Left lung (tissue), 14 donors: ENCODE data around the gene NUB1. TPM values are rescaled to one million over a fixed set of nuclear protein-coding genes. Genes with fewer than 3 reads are reported as not detected.

Experiments
- ATAC-seq: fragments of 200-7000 bp; cut with Tn5 transposase; one replicate; pipeline ENCODE4 v1.9.1; 2020; ENCODE audit warnings: moderate library complexity
- DNase-seq, 4 donors: peaks; one replicate each; pipeline ENCODE4 v3.0.0-alpha.2; 2013 to 2020
- H3K27ac ChIP-seq, 2 donors: fragments of 200-600 bp; sonication (generic) in 1 of 2; one replicate each; pipeline versions ENCODE4 v1.5.0 to v1.8.0; 2020 to 2021
- H3K27me3 ChIP-seq, 2 donors: fragments of 200-600 bp; sonication (generic) in 1 of 2; one replicate each; pipeline versions ENCODE4 v1.5.0 to v1.8.0; 2020 to 2021
- H3K36me3 ChIP-seq, 2 donors: fragments of 200-600 bp; sonication (generic) in 1 of 2; one replicate each; pipeline versions ENCODE4 v1.5.0 to v1.8.0; 2020 to 2021
- H3K4me1 ChIP-seq, 2 donors: fragments of 200-600 bp; one replicate each; pipeline ENCODE4 v1.8.0; 2021
- H3K4me3 ChIP-seq, 2 donors: fragments of 200-600 bp; sonication (generic) in 1 of 2; one replicate each; pipeline versions ENCODE4 v1.5.0 to v1.8.0; 2020 to 2021; ENCODE audit warnings: mild to moderate bottlenecking in 1 of 2
- H3K9me3 ChIP-seq, 2 donors: fragments of 200-600 bp; sonication (generic) in 1 of 2; one replicate each; pipeline versions ENCODE4 v1.5.0 to v1.8.0; 2020 to 2021
- intact Hi-C, 2 donors: fragments of 100-400 bp; cut with DNase I; formaldehyde crosslinking; loops; one replicate each; pipeline versions ENCODE4 v1.11.2 to v1.14.2; 2022
- long read RNA-seq, 12 donors: library from polyadenylated mRNA in 2 of 12; unstranded in 2 of 12; transcript quantifications; one replicate each; pipeline ENCODE4 v2.0.0 and lab custom pipeline, GENCODE V29; 2019 to 2026
- polyA plus RNA-seq, 6 donors: library from polyadenylated mRNA; unstranded; fragments of 120-200 nt; gene quantifications; one replicate each; pipeline ENCODE4 v1.2.1, GENCODE V29; 2013; ENCODE audit not compliant: insufficient read length in 6 of 6
- total RNA-seq, 2 donors: library from RNA; stranded (reverse); fragmentation: NEBNext Ultra II Directional; extraction: Animal tissue kit (Norgen Biotek cat#: 25700); gene quantifications; one replicate each; pipeline ENCODE4 v1.2.1, GENCODE V29; 2021
- TF ChIP-seq, protein P1 (sequence below), 2 donors: fragments of 200-600 bp; sonication (generic) in 1 of 2; IDR thresholded peaks; one replicate each; pipeline versions ENCODE4 v1.5.0 to v1.8.0; 2021; ENCODE audit warnings: antibody characterized with exemption in 2 of 2
- donor health status: DM: no; HTN: yes; CAD: no.
- donor health status: DM: no; HTN: no; CAD: no.

The NUB1 gene, protein sequence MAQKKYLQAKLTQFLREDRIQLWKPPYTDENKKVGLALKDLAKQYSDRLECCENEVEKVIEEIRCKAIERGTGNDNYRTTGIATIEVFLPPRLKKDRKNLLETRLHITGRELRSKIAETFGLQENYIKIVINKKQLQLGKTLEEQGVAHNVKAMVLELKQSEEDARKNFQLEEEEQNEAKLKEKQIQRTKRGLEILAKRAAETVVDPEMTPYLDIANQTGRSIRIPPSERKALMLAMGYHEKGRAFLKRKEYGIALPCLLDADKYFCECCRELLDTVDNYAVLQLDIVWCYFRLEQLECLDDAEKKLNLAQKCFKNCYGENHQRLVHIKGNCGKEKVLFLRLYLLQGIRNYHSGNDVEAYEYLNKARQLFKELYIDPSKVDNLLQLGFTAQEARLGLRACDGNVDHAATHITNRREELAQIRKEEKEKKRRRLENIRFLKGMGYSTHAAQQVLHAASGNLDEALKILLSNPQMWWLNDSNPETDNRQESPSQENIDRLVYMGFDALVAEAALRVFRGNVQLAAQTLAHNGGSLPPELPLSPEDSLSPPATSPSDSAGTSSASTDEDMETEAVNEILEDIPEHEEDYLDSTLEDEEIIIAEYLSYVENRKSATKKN
- total RNA-seq (10 to 100 TPM; 40.9 to 42.4 TPM), polyA plus RNA-seq (10 to 100 TPM; 68.3 to 81.8 (median 73.8) TPM)
- long read RNA-seq, donor 1, partial matches to known transcripts = 21 of 23 reads
- long read RNA-seq, donor 1, other reads (novel, unspliced or antisense) = 0 of 23 reads
- long read RNA-seq, donor 2, partial matches to known transcripts = 5 of 14 reads
- long read RNA-seq, donor 2, other reads (novel, unspliced or antisense) = 7 of 14 reads
- long read RNA-seq, donor 3, partial matches to known transcripts = 12 of 16 reads
- long read RNA-seq, donor 3, other reads (novel, unspliced or antisense) = 0 of 16 reads
- long read RNA-seq, donor 4, partial matches to known transcripts = 11 of 19 reads
- long read RNA-seq, donor 4, other reads (novel, unspliced or antisense) = 4 of 19 reads
- long read RNA-seq, donor 5, partial matches to known transcripts = 13 of 19 reads
- long read RNA-seq, donor 5, other reads (novel, unspliced or antisense) = 0 of 19 reads
- long read RNA-seq, donor 6, partial matches to known transcripts = 0 of 2 reads
- long read RNA-seq, donor 6, other reads (novel, unspliced or antisense) = 0 of 2 reads
- long read RNA-seq, donor 7, transcript NUB1-201 (15 exons, 3,180 nt) = major isoform, 6 of 8 reads
- long read RNA-seq, donor 7, partial matches to known transcripts = 0 of 8 reads
- long read RNA-seq, donor 7, other reads (novel, unspliced or antisense) = 0 of 8 reads
- long read RNA-seq, donor 8, partial matches to known transcripts = 7 of 11 reads
- long read RNA-seq, donor 8, other reads (novel, unspliced or antisense) = 0 of 11 reads
- long read RNA-seq, donor 9 = 0 reads
- long read RNA-seq, donor 10, partial matches to known transcripts = 10 of 13 reads
- long read RNA-seq, donor 10, other reads (novel, unspliced or antisense) = 1 of 13 reads
- long read RNA-seq, donor 11, partial matches to known transcripts = 6 of 8 reads
- long read RNA-seq, donor 11, other reads (novel, unspliced or antisense) = 0 of 8 reads
- long read RNA-seq, donor 12, partial matches to known transcripts = 0 of 9 reads
- long read RNA-seq, donor 12, other reads (novel, unspliced or antisense) = 5 of 9 reads

DNA sequence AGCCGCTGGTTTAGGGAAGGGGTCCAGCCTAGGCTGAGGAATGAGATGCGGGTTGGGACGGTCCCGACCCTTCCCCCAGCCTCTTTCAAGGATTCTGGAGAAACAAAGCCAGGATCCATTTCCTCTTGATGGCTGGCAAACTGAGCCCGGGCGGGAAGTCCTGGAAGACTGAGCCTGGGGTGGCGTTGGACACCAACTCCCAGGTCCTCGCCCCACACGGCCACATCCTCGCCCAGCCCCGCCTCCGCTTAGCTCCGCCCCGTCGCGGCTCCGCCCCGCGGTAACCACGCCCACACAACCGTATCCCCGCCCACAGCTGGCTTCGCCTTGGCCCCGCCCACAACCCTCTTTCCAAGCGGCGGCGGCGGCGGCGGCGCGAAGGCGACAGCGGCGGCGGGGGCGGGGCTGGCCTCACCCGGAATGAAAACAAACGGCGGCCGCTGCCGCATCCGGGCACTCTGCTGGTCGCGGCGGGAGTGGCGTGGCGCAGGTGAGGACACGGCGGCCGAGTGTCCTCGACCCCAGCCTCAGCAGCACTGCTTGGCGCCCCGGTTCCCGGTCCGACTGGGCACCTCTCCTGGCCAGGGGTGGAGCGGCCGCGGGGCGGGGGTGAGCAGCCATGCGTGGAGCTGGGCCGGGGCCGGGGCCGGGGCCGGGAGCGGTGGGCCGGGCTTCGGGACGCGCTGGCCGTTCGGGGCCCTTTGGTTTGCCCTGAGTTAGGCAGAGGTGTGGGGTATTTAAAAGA is at the start of gene NUB1:
TSS of gene NUB1 (plus strand) at position 456 of the 745 bp plus-strand sequence. CDS start 3,538 bp downstream, outside the sequence.
- intact Hi-C loops = no loop called here
- peaks cover 6 to 33% of the 10 kb centered on the region in 2 donors for H3K4me1 ChIP-seq
- no peaks in the 10 kb centered on the region for H3K27me3 ChIP-seq
- peaks cover 0 to 18% of the 10 kb centered on the region in 2 donors for H3K36me3 ChIP-seq
- H3K9me3 ChIP-seq = no peaks in the 10 kb centered on the region
- peak within 1 kb of the TSS; percentile 89 to 93 for H3K4me3 ChIP-seq
- ATAC-seq (peak; percentile 100), DNase-seq (peak; percentile 72 to 99 (median 90))
- peak within 1 kb of the TSS; percentile 87 to 89 for H3K27ac ChIP-seq
- TF ChIP-seq, protein P1, sequence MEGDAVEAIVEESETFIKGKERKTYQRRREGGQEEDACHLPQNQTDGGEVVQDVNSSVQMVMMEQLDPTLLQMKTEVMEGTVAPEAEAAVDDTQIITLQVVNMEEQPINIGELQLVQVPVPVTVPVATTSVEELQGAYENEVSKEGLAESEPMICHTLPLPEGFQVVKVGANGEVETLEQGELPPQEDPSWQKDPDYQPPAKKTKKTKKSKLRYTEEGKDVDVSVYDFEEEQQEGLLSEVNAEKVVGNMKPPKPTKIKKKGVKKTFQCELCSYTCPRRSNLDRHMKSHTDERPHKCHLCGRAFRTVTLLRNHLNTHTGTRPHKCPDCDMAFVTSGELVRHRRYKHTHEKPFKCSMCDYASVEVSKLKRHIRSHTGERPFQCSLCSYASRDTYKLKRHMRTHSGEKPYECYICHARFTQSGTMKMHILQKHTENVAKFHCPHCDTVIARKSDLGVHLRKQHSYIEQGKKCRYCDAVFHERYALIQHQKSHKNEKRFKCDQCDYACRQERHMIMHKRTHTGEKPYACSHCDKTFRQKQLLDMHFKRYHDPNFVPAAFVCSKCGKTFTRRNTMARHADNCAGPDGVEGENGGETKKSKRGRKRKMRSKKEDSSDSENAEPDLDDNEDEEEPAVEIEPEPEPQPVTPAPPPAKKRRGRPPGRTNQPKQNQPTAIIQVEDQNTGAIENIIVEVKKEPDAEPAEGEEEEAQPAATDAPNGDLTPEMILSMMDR (IDR thresholded peaks at IDR 0.05) = peak in 1 of 2 donors; percentile 4

DNA sequence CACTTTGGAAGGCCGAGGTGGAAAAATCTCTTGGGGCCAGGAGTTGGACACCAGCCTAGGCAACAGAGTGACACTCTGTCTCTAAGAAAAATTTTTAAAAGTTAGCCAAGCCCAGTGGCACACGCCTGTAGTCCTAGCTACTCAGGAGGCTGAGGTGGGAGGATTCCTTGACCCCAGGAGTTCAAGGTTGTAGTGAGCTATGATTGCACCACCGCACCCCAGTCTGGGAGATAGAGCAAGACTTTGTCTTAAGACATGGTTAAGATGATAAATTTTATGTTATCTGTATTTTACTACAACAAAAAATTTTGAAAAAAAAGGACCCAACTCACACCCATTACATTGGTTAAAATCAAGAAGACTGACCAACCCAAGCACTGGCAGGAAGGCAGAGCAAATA is 48.8 kb upstream of the NUB1 start:
- TF ChIP-seq, protein P1 (IDR thresholded peaks at IDR 0.05) = no peak
- ATAC-seq = no peak
- intact Hi-C loops = no loop called here

DNA sequence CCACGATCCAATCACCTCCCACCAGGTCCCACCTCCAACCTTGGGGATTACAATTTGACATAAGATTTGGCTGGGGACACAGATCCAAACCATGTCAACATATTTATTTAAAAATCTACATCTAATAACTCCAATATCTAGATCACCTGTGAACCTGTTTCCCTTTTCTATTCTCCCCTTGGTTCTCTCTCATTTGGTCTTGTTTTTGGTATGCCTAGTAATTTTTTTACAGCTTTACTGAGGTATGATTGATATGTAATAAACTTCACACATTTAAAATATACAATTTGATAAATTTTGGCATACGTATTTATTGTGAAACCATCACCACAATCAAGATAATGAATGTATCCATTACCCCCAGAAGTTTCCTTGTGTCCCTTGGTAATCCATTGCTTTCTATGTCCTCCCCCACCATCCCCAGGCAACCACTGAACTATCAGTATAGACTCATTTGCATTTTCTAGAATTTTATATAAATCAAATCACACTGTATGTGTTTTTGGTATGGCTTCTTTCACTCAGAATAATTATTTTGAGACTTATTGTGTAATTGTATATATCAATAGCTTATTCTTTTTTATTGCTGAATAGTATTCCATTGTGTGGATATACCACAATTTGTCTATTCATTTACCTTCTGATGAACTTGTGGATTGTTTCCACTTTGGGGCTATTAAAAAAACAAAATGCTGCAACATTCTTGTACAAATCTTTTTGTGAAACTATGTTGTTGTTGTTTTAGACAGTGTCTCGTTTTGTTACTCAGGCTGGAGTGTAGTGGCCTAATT is 45.2 kb upstream of the NUB1 start:
- H3K36me3 ChIP-seq = no peaks in the 10 kb centered on the region
- DNase-seq (no peak), ATAC-seq (no peak)
- no peak overlapping the region for H3K27ac ChIP-seq
- H3K4me3 ChIP-seq = no peak overlapping the region
- H3K9me3 ChIP-seq = no peaks in the 10 kb centered on the region
- peaks cover 0 to 15% of the 10 kb centered on the region in 2 donors for H3K27me3 ChIP-seq
- TF ChIP-seq, protein P1 (IDR thresholded peaks at IDR 0.05) = no peak
- intact Hi-C loops = no loop called here
- H3K4me1 ChIP-seq = no peaks in the 10 kb centered on the region

More for the DNA sequence above, 48.8 kb upstream of the NUB1 start:
- no peak for DNase-seq
- Histone ChIP-seq H3K27ac (no peak overlapping the region), H3K4me3 (no peak overlapping the region), H3K36me3 (no peaks in the 10 kb centered on the region), H3K4me1 (peaks cover 0 to 5% of the 10 kb centered on the region in 2 donors), H3K9me3 (no peaks in the 10 kb centered on the region), H3K27me3 (peaks cover 0 to 15% of the 10 kb centered on the region in 2 donors)
